Posterior vena cava (tissue), 2 donors: ENCODE data around the gene KRCC1. TPM values are rescaled to one million over a fixed set of nuclear protein-coding genes. Genes with fewer than 3 reads are reported as not detected.
A peak's percentile ranks its signal among the peaks of the same experiment; 100 is the strongest.

Experiments
- DNase-seq: peaks from one replicate; pipeline ENCODE4 v3.0.0-alpha.2; 2020; ENCODE audit warnings: low spot score
- intact Hi-C, 2 donors: fragments of 100-400 bp; cut with DNase I; formaldehyde crosslinking; loops; one replicate each; pipeline versions ENCODE4 v1.14.1 to v1.14.2; 2022 to 2023
- long read RNA-seq, 2 donors: library from polyadenylated mRNA; unstranded; transcript quantifications; one replicate each; pipeline ENCODE4 v2.0.0, GENCODE V29; 2020 to 2021
- total RNA-seq, 2 donors: library from RNA; stranded (reverse); fragmentation: NEBNext Ultra II Directional; extraction: Animal tissue kit (Norgen Biotek cat#: 25700); gene quantifications; one replicate each; pipeline ENCODE4 v1.2.1, GENCODE V29; 2021
- donor health status: DM: yes; HTN: yes; CAD: no.
- donor health status: DM: yes; HTN: yes; CAD: no.

The KRCC1 gene
- total RNA-seq = 10 to 100 TPM; 19.9 to 21.8 TPM
- long read RNA-seq, donor 1, transcript KRCC1-201 (4 exons, 1,753 nt) = major isoform, 8 of 10 reads
- long read RNA-seq, donor 1, partial matches to known transcripts = 0 of 10 reads
- long read RNA-seq, donor 1, other reads (novel, unspliced or antisense) = 2 of 10 reads
- long read RNA-seq, donor 2, transcript KRCC1-201 (4 exons, 1,753 nt) = major isoform, 19 of 24 reads
- long read RNA-seq, donor 2, partial matches to known transcripts = 0 of 24 reads
- long read RNA-seq, donor 2, other reads (novel, unspliced or antisense) = 5 of 24 reads

- DNase-seq = peak; percentile 99
- intact Hi-C loops = no loop called here
These were observed at the start of gene KRCC1 for GRCh38 chr2:88055371-88056128. TSS of gene KRCC1 (minus strand) at chr2:88055783. CDS start at chr2:88028563, 27,220 bp downstream.

- DNase-seq = no peak
- intact Hi-C loops = no loop called here
These were observed 44.9 kb upstream of the KRCC1 start for GRCh38 chr2:88100489-88100858.

DNA sequence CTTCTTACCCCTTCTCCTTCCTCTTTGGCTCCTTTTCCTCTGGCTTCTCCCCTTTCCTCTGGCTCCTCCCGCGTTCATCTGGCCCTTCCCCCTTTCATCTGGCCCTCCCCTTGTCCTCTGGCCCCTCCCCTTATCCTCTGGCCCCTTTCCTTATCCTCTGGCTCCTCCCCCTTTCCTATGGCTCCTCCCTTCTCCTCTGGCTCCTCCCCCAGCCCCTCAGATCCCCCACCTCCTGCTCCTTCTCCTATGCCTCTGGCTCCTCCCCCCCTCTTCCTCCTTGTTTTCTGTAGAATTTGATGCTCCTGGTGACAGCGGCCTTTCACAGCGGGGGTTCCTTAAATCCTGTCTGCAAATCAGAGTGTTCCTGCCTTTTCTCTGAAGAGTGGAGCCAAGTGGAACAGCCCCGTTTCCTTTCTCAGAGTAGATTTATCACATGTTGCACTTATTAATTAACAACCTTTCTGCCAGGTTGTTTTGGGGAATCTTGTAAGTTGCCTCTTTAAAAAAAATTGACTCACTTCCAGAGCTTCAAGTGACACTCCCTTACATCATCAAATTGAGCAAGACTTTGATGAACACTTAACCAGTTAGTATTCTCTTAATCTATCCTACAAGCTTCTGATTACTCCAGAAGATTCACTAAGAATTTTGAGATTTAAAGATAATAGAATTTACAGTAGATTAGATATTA lies 44.4 kb upstream of the KRCC1 start:
- intact Hi-C loops = no loop called here
- no peak for DNase-seq

- intact Hi-C loops = no loop called here
These were observed 42.9 kb upstream of the KRCC1 start for GRCh38 chr2:88098558-88098900.

DNA sequence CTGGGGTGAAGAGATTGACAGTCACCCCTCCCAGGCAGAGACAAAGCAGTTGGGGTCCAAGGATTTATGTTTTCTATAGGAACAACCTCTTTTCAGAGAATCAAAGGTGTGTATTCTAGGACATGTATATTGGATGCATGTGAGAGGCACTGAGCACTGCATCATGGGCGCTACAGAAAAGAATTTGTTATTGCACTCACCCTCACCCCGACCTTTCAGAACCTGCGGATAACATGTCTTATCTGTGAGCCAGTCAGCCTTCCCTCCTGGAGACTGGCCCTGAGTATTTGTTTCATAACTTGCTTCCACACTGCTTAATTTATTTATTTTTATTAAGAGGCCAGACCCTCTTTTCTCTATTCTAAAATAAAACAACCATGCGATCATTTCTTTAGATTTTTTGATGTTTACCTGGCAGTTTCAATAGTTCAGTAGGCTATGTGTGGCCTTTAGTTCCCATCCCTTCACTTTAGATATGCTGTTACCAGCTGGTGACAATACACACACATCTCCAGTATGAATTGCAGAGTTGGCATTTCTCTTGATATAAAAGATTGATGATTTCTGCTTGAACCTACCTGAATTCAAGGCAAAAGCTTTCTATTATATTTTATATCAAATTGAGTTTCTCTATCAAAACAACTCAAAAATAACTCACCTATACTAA lies 42.4 kb upstream of the KRCC1 start:
- intact Hi-C loops = no loop called here
- no peak for DNase-seq

More at GRCh38 chr2:88098558-88098900, 42.9 kb upstream of the KRCC1 start:
- no peak for DNase-seq

DNA sequence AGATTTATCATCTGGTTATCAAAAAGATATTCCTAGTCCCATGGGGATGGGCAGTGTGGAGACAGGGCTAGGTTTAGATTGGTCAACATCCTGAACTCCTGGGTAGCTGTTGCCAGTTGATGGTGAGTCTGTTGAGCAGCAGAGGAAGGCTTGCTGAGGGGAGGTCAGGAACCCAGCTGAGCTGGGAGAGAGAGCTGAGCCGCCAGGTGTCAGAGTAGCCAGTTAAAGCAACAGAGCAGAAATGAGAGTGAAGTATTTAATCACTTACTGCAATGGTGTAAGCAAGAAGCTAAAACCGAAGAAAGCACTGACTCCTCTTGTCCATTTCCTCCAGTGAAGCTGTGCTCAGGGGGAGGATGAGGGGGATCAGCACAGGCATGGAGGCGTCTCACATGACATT lies 41.6 kb upstream of the KRCC1 start:
- intact Hi-C loops = no loop called here
- DNase-seq = no peak

DNA sequence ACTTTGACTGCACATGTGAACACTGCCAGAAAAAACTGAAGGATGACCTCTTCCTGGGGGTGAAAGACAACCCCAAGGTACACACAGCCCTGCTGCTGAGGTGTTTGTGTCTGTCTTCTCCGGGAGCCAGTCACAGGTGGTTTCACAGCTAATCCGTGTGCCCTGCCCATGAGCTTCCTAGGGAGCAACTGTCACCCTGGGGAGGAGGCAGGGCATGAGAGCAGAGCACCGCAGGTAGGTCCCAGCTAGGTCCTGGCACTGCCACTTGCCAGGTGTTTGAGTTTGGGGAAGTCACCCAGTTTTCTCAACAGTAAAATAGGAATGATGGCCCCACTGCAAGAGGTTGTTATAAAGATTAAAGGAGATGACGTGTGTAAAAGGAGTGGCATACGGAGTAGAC lies 41.1 kb upstream of the KRCC1 start:
- no peak for DNase-seq
- intact Hi-C loops = no loop called here

DNA sequence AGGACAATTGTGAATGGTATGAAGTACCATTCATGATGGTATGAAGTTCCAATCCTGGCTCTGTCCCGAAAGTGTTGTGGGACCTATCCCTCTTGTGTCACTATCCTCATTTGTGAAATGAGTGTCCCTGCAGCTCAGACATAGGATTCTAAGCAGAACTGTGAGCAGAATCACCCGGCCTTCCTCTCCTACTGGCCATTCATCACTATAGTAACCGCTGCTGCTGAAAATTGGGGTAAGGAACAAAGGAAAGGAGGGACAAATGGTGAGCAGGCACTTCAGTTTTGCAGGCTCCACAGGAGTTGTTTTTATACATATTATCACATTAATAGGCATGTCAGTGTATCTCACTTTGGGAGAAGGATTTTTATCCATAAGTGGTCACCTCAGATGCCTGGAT lies 39.4 kb upstream of the KRCC1 start:
- intact Hi-C loops = no loop called here
- no peak for DNase-seq

GRCh38 chr2:88092773-88093172 lies 37.2 kb upstream of the KRCC1 start:
- DNase-seq = no peak
- intact Hi-C loops = no loop called here

GRCh38 chr2:88091943-88092342 lies 36.4 kb upstream of the KRCC1 start:
- DNase-seq = no peak
- intact Hi-C loops = no loop called here

- no peak for DNase-seq
- intact Hi-C loops = no loop called here
These were observed 35.1 kb upstream of the KRCC1 start for GRCh38 chr2:88090446-88091283.

DNA sequence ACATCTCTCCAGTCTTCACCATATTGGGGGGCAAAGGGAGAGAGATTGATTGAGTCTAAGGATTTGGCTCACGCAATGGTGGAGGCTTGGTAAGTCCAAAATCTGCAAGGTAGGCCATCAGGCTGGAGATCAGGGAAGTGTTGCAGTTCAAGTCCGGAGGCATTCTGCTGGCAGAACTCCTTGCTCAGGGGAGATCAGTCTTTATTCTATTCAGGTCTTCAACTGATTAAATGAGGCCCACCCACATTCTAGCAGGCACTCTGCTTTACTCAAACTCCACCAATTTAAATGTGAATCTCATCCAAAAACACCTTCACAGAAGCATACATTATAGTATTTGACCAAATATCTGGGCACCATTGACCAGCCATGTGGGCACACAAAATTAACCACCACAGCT lies 33.4 kb upstream of the KRCC1 start:
- DNase-seq = no peak
- intact Hi-C loops = no loop called here

- intact Hi-C loops = no loop called here
- no peak for DNase-seq
These were observed 32.2 kb upstream of the KRCC1 start for GRCh38 chr2:88087763-88088162.

DNA sequence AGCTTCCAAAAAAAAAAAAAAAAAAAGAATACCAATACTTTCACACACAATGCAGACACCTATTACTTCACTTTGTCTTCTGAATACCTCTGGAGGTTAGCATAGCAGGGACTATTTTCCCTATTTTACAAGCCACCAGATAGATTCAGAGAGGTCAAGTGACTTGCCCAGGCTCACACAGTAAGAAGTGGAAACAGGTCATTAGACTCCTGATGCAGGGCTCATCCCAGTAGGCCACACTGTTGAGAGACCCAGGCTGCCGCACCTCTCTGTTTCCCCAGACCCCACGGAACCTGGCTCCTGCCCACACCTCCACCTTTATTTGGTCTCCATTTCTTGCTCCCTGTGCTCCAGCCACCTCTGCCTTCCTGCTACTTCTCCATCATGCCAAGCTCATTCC lies 31.5 kb upstream of the KRCC1 start:
- no peak for DNase-seq

DNA sequence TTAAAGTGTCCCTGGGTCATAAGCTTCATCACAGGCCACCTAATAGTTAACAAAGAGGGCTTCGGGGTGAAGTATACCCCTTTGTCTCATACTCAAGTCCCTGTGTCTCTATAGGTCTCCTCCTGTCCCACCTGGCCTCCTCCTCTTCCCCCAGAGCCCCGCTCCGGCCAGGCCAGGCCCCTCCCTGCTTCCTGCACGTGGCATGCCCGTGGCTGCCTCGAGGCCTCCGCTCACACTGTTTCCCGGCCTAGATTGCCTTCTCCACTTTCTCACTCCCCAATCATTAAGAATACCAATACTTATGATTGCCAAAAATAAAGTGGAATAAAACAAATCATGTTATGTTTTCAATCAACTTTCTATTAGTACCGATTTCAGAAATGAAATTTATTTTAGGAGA lies 30.8 kb upstream of the KRCC1 start:
- intact Hi-C loops = no loop called here
- DNase-seq = no peak

More for the DNA sequence above, 31.5 kb upstream of the KRCC1 start:
- intact Hi-C loops = no loop called here

DNA sequence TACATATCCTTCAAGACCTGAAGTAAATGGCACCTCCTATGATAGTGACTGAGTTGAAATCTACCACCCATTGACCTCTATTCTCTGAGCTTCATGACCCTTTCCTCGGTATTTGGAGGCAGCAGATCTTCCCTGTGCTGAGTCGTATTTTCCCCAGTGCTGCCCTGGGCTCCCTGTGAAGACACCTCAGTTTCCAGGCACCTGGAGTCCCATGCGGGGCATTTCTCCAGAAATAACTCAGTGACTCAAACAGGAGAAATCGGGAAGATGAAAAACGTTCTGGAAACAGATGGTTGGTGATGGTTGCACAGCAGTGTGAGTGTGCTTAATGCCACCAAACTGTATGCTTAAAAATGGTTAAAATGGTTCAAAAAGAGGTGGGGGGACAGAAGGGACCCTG lies 30.0 kb upstream of the KRCC1 start:
- no peak for DNase-seq
- intact Hi-C loops = no loop called here

DNA sequence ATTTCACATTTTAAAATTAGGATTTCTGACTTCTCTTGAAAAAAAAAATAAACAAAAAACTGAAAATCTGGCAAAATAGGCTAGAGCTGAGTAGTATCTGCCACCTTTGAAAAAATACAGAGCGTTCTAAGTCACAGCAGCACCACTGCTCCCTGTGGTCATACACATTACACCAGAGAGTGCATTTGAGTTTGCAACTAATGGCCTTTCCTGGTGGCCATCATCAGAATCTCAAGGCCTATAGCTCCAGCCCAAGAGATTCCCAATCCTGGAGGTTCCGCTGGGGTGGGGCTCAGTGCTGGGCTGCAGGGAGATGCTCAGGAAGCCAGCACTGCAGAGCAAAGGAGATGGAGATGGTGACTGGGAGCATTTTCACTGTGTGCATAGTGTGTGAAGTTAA lies 29.5 kb upstream of the KRCC1 start:
- intact Hi-C loops = no loop called here
- no peak for DNase-seq

GRCh38 chr2:88082781-88083180 lies 27.2 kb upstream of the KRCC1 start:
- DNase-seq = no peak
- intact Hi-C loops = no loop called here

- intact Hi-C loops = no loop called here
- no peak for DNase-seq
These were observed 26.5 kb upstream of the KRCC1 start for GRCh38 chr2:88081924-88082608.
